Loucy (cell line): Measurements from ENCODE around the gene AGTR1.

Experiments used
- H2AFZ ChIP-seq: fragments of 200-600 bp; sonication (generic); 2 replicates; pipeline ENCODE4 v1.6.0; 2016; ENCODE audit warnings: antibody characterized with exemption, mild to moderate bottlenecking, low read length, moderate library complexity
- H3F3A ChIP-seq: fragments of 200-600 bp; 2 replicates; pipeline ENCODE4 v1.6.0; 2016; ENCODE audit warnings: antibody characterized with exemption, low read depth, mild to moderate bottlenecking
- H3K27me3 ChIP-seq: fragments of 200-600 bp; sonication (generic); 2 replicates; pipeline ENCODE4 v1.6.1; 2014; ENCODE audit warnings: low read length, mild to moderate bottlenecking; ENCODE audit not compliant: insufficient read depth, poor library complexity, severe bottlenecking
- H3K36me3 ChIP-seq: fragments of 200-600 bp; sonication (generic); 2 replicates; pipeline ENCODE4 v1.6.1; 2016; ENCODE audit warnings: low read length; ENCODE audit not compliant: insufficient read depth
- H3K4me1 ChIP-seq: fragments of 200-600 bp; sonication (generic); 2 replicates; pipeline ENCODE4 v1.5.1; 2014; ENCODE audit warnings: low read length, mild to moderate bottlenecking; ENCODE audit not compliant: insufficient read depth, poor library complexity, severe bottlenecking
- H3K4me2 ChIP-seq: fragments of 200-600 bp; sonication (generic); 2 replicates; pipeline ENCODE4 v1.6.0; 2014; ENCODE audit warnings: antibody characterized with exemption, low read length, low read depth, mild to moderate bottlenecking; ENCODE audit not compliant: poor library complexity, severe bottlenecking
- H3K4me3 ChIP-seq: fragments of 200-600 bp; sonication (generic); 2 replicates; pipeline ENCODE4 v1.5.1; 2014; ENCODE audit warnings: low read length, mild to moderate bottlenecking, mixed read lengths; ENCODE audit not compliant: poor library complexity, severe bottlenecking
- H3K79me2 ChIP-seq: fragments of 200-600 bp; sonication (generic); 2 replicates; pipeline ENCODE4 v1.6.1; 2014; ENCODE audit warnings: low read length; ENCODE audit not compliant: insufficient read depth
- H3K9ac ChIP-seq: fragments of 200-600 bp; sonication (generic); 2 replicates; pipeline ENCODE4 v1.6.0; 2014; ENCODE audit warnings: mild to moderate bottlenecking, low read depth, low read length, moderate library complexity; ENCODE audit not compliant: poor library complexity, severe bottlenecking
- H3K9me2 ChIP-seq: fragments of 200-600 bp; sonication (generic); replicated peaks from 2 replicates; pipeline ENCODE4 v1.6.1; 2016; ENCODE audit warnings: low read depth, low read length, mixed read lengths
- H3K9me3 ChIP-seq: fragments of 200-600 bp; sonication (generic); 2 replicates; pipeline ENCODE4 v1.6.1; 2014; ENCODE audit warnings: mild to moderate bottlenecking, antibody characterized with exemption, low read length, low read depth; ENCODE audit not compliant: insufficient read depth
- H4K20me1 ChIP-seq: fragments of 200-600 bp; sonication (generic); 2 replicates; pipeline ENCODE4 v1.6.0; 2014; ENCODE audit warnings: antibody characterized with exemption, low read length, mild to moderate bottlenecking; ENCODE audit not compliant: insufficient read depth, poor library complexity, severe bottlenecking
- EZH2phosphoT487 ChIP-seq: fragments of 200-600 bp; IDR thresholded peaks from 2 replicates; pipeline ENCODE4 v1.6.1; 2018; ENCODE audit warnings: antibody characterized with exemption, mild to moderate bottlenecking, moderate library complexity, borderline replicate concordance
- TF ChIP-seq, protein P1 (sequence below): fragments of 200-600 bp; sonication (generic); conservative IDR thresholded peaks from 2 replicates; pipeline ENCODE4 v1.5.1; 2014; ENCODE audit warnings: mild to moderate bottlenecking, antibody characterized with exemption, low read length

Gene AGTR1

DNA sequence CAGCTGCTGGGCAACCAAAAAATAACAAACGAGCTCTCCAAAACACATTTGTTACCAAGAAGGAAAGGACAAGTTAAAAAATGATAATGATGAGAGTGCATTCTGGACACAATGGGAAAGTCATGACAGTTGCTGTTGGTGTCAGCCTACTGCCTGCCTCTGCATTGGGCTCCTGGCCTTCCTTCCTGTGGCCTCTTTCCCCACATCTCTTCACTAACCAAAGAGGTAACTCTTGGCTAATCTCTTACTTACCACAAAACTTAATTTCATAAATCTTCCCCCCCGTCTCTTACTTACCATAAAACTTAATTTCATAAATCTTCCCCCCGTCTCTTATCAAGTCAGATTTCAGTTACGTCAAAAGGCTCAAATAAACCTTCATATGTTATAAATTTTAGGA is 58.6 kb downstream of the AGTR1 start:
- Histone ChIP-seq H3K27me3 (no peaks in the 10 kb centered on the region), H3K4me2 (peak overlapping the region; percentile 24), H3K9ac (no peak overlapping the region), H3K9me2 (no peaks in the 10 kb centered on the region), H4K20me1 (no peaks in the 10 kb centered on the region), H3K9me3 (no peaks in the 10 kb centered on the region), H2AFZ (no peak overlapping the region), H3F3A (no peaks in the 10 kb centered on the region), H3K4me3 (no peak overlapping the region), H3K4me1 (peaks cover 32% of the 10 kb centered on the region), H3K79me2 (no peaks in the 10 kb centered on the region), H3K36me3 (no peaks in the 10 kb centered on the region)
- no peak for TF ChIP-seq EZH2phosphoT487
- TF ChIP-seq, protein P1, sequence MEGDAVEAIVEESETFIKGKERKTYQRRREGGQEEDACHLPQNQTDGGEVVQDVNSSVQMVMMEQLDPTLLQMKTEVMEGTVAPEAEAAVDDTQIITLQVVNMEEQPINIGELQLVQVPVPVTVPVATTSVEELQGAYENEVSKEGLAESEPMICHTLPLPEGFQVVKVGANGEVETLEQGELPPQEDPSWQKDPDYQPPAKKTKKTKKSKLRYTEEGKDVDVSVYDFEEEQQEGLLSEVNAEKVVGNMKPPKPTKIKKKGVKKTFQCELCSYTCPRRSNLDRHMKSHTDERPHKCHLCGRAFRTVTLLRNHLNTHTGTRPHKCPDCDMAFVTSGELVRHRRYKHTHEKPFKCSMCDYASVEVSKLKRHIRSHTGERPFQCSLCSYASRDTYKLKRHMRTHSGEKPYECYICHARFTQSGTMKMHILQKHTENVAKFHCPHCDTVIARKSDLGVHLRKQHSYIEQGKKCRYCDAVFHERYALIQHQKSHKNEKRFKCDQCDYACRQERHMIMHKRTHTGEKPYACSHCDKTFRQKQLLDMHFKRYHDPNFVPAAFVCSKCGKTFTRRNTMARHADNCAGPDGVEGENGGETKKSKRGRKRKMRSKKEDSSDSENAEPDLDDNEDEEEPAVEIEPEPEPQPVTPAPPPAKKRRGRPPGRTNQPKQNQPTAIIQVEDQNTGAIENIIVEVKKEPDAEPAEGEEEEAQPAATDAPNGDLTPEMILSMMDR: no peak

DNA sequence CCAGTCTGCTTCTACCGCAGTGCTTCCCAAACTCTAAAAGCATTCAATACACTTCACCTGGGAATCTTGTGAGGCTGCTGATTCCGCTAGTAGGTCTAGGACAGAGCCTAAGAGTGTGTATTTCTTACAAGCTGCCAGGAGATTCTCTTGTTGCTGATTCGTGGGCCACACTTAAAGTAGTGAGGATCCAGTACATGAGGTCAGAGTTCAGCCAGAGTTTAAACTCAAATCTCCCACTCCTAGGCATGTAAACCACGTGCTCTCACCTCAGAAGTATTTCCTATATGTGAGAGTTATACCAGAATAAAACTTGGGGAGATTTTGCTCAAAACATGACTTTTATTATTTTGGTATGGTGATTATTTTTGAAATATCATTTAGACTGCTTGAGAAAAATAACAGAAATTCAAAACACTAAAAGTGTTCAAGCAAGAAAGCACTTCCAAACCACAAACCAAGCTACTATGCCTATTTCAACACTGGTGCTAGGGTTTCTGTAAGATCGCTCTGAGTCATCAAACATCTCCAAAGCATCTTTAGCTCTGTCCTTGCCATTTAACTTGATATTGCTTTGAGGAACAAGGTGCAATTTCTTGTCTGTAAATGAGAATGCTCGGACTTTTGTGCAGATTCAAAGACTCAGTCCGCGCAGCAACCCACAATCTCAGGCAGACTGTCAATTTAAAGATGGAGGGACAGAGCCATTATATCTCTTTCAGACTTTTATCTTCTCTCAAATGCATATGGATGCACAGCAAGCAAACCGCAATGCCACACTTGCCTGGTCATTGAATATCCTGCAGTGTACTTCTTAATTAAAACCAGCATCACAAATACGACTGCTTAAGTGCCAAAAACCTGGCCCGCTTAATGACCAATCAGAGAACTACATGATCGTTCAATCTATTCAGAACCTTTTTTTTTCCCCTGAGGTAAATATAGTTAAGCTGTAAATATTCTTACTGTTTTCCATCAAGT is 59.8 kb downstream of the AGTR1 start:
- Histone ChIP-seq H3K9me2 (no peaks in the 10 kb centered on the region), H4K20me1 (no peaks in the 10 kb centered on the region), H3K9ac (no peak overlapping the region), H3K79me2 (no peaks in the 10 kb centered on the region), H3K9me3 (no peaks in the 10 kb centered on the region), H3K36me3 (no peaks in the 10 kb centered on the region), H3F3A (no peaks in the 10 kb centered on the region), H3K4me3 (no peak overlapping the region), H3K4me1 (peaks cover 27% of the 10 kb centered on the region), H3K4me2 (no peak overlapping the region), H2AFZ (no peak overlapping the region), H3K27me3 (no peaks in the 10 kb centered on the region)
- TF ChIP-seq, protein P1: no peak
- TF ChIP-seq EZH2phosphoT487: no peak

DNA sequence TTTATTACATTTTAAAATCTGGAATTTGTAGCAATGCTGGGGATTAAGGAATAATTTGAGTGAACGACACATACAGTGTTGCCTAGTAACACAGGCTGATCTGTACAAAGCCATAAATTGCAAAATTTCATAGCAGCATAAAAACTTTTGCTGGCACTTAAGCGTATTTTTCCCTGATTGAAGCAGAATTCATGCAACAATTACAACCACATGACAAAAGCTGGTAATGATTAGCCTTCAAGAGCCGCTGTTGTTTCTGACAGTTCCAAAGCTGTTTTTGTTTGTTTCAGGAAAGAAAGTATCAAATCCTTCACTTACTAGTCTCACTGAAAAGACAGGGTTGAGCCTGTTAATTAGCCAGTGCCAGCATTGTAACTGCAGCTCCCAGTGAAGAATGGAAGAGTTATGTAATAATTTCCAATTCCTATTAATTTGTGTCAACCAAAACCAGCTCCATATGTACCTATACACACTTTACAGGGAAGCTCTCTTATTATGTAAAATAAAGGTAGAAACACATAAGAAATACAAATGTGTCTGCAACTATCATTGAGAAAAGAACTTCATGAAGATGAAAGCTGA is 60.7 kb downstream of the AGTR1 start:
- Histone ChIP-seq H4K20me1 (no peaks in the 10 kb centered on the region), H3K4me1 (peaks cover 27% of the 10 kb centered on the region), H2AFZ (no peak overlapping the region), H3K4me2 (no peak overlapping the region), H3K27me3 (no peaks in the 10 kb centered on the region), H3K9ac (no peak overlapping the region), H3K9me2 (no peaks in the 10 kb centered on the region), H3K36me3 (no peaks in the 10 kb centered on the region), H3K4me3 (no peak overlapping the region), H3K9me3 (no peaks in the 10 kb centered on the region), H3K79me2 (no peaks in the 10 kb centered on the region), H3F3A (no peaks in the 10 kb centered on the region)
- TF ChIP-seq, protein P1: no peak
- no peak for TF ChIP-seq EZH2phosphoT487
